ENCODE results near the gene TBL1Y. TPM values are rescaled to one million over a fixed set of nuclear protein-coding genes. Genes with fewer than 3 reads are reported as not detected.

TBL1Y gene
- total and polyA plus RNA-seq, 2 of the 13 experiments (the other 11 are each of a cell fraction or from before 2014, with no cell fraction given): 0.37 to 1.4 TPM

DNA sequence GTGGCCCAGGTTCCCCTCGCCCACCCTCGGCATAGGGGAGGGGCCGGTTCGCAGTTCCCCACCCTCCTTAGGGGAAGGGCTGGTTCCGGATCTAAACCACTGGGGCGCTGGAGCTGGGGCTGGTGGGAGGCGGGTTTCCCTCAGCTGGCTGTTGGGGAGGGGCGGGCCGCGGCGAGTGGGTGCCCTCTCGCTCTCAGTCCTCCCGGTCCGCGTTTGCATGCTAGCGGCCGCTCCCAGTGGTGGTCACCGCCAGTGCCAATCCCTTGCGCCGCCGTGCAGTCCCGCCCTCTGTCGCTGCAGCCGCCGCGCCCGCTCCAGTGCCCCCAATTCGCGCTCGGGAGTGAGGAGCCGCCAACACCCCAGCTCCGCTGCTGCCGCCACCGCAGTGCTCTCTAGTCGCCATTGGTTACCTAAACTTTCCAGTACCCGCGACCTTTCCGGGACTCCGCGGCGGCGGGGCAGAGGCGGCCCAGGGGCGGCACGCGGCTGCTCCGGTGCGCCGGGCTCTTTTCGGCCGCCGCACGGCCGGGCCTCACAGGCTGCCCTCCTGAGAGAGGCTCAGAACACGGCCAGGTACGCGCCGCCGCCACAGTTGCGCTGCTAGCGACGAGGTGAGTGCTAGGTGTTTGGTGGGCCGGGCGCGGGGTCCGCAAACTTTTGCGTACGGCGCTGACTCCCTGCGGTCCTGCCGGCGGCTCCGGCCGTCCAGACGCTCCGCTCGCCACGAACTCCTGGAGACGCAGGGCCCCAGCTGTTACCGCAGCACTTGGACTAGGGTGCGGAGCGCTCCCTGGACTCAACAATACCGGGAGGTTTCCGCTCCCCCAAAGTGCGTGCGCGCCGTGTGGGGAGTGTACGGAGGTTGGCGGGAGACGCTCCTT, at the start of gene TBL1Y (continued):
- peak; percentile 24; the same call in 1 of the 2 replicates for TF ChIP-seq GABPB1 (CRISPR knock-in tag; IDR thresholded peaks at IDR 0.05)
- TF ChIP-seq ZNF777 (CRISPR knock-in tag; IDR thresholded peaks at IDR 0.05): peak; percentile 25; the same call in 1 of the 2 replicates
- no peak for TF ChIP-seq ZSCAN31 (CRISPR knock-in tag; IDR thresholded peaks at IDR 0.05; ENCODE audit: low read depth)
- TF ChIP-seq ASH2L (IDR thresholded peaks at IDR 0.05; ENCODE audit: insufficient read length, low read depth, low read length): no peak
- TF ChIP-seq, protein P1, sequence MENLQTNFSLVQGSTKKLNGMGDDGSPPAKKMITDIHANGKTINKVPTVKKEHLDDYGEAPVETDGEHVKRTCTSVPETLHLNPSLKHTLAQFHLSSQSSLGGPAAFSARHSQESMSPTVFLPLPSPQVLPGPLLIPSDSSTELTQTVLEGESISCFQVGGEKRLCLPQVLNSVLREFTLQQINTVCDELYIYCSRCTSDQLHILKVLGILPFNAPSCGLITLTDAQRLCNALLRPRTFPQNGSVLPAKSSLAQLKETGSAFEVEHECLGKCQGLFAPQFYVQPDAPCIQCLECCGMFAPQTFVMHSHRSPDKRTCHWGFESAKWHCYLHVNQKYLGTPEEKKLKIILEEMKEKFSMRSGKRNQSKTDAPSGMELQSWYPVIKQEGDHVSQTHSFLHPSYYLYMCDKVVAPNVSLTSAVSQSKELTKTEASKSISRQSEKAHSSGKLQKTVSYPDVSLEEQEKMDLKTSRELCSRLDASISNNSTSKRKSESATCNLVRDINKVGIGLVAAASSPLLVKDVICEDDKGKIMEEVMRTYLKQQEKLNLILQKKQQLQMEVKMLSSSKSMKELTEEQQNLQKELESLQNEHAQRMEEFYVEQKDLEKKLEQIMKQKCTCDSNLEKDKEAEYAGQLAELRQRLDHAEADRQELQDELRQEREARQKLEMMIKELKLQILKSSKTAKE (CRISPR knock-in tag; IDR thresholded peaks at IDR 0.05; ENCODE audit: borderline replicate concordance): no peak
- peak; percentile 45; the same call in 1 of the 2 replicates for TF ChIP-seq KMT2A (CRISPR knock-in tag; IDR thresholded peaks at IDR 0.05)
- no peak for TF ChIP-seq ADNP (CRISPR knock-in tag; IDR thresholded peaks at IDR 0.05)
- no peak for TF ChIP-seq HMGA1 (CRISPR knock-in tag; conservative IDR thresholded peaks at IDR 0.05)
- TF ChIP-seq RBFOX2 (IDR thresholded peaks at IDR 0.05; ENCODE audit: low read depth, low read length): peak; percentile 54
- TF ChIP-seq ETV5 (CRISPR knock-in tag; IDR thresholded peaks at IDR 0.05; ENCODE audit: borderline replicate concordance): no peak
- peak; percentile 91 for TF ChIP-seq HNRNPLL (IDR thresholded peaks at IDR 0.05; ENCODE audit: low read depth, low read length, poor library complexity, severe bottlenecking)
- no peak for TF ChIP-seq SMAD9 (CRISPR knock-in tag; IDR thresholded peaks at IDR 0.05)
- no peak for TF ChIP-seq NR2F2 (IDR thresholded peaks at IDR 0.05; ENCODE audit: borderline replicate concordance, low read depth)
- TF ChIP-seq HNRNPL (IDR thresholded peaks at IDR 0.05; ENCODE audit: low read depth, low read length): peak; percentile 40; the same call in 1 of the 2 replicates
- no peak for TF ChIP-seq ZFP36 (IDR thresholded peaks at IDR 0.05; ENCODE audit: borderline replicate concordance, low read depth, low read length, partially characterized antibody)
- no peak for TF ChIP-seq ZNF781 (CRISPR knock-in tag; IDR thresholded peaks at IDR 0.05; ENCODE audit: borderline replicate concordance, not compliant biosample characterization)
- TF ChIP-seq ZNF782 (CRISPR knock-in tag; IDR thresholded peaks at IDR 0.05; ENCODE audit: borderline replicate concordance): no peak

Measured in HepG2 (cell line).